ENCODE measurements around the gene ZSWIM1.
"Not testable (repeated sequence)": the region's sequence is repeated elsewhere in the genome, so short reads cannot be mapped to it uniquely, and the experiment has no call there.

ZSWIM1 gene

DNA sequence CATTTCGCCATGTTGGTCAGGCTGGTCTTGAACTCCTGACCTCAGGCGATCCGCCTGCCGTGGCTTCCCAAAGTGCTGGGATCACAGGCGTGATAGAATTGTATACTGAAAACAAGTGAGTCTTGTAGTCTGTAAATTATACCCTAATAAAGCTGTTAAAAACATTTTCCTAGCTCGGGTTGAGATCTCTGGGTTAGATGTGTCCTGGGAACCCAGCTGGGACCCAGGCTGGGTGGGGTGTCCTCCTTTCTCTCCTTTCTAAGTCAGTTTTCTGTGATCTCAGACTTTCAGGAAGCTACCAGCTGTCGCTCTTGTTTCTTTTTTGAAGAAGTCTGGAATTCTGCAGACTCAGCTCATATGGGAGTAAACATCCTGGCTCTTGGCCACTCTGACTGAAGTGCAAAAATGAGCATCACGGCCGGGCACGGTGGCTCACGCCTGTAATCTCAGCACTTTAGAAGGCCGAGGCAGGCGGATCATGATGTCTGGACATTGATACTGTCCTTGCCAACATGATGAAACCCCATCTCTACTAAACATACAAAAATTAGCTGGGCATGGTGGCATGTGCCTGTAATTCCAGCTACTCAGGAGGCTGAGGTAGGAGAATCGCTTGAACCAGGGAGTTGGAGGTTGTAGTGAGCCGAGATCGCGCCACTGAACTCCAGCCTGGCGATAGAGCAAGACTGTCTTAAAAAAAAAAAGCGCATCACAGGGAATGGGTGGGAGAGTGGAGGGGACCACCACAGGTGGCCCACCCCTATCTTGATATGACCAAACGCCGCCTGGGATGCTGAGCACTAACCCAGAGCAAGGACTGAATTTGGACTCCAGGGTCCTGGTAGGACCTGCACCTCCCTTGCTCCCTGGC lies 43.6 kb downstream of the ZSWIM1 start:
- DNase-seq (ENCODE audit: low read depth), result peak; percentile 64
- H3K4me3 ChIP-seq (replicated peaks; ENCODE audit: low read depth, low read length), result no peak overlapping the region

DNA sequence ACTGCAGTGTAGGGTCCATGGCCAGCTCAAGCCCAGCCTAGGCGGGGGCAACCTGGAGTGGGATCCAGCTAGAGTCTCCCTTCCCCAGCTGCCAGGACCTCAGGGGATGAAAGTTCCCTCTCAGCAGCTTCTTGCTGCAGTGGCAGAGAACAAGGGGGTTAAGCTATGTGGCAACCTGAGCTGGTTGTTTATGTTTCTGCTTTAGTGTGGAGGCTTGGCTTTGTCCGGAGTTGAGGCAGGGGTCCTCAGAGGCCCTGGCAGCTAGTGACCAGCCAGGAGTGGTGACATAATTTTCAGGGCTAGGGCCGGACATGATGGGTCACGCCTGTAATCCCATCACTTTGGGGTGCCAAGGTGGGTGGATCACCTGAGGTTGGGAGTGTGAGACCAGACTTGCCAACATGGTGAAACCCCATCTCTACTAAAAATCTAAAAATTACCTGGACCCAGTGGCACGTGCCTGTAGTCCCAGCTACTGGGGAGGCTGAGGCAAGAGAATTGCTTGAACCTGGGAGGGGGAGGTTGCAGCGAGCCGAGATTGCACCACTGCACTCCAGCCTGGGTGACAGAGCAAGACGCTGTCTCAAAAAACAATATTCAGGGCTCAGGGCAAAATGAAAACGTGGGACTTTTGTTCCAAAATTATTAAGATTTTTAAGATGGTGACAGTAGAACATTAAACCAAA lies 44.9 kb downstream of the ZSWIM1 start:
- H3K4me3 ChIP-seq (replicated peaks; ENCODE audit: low read depth, low read length), result no peak overlapping the region
- TF ChIP-seq, protein P1, sequence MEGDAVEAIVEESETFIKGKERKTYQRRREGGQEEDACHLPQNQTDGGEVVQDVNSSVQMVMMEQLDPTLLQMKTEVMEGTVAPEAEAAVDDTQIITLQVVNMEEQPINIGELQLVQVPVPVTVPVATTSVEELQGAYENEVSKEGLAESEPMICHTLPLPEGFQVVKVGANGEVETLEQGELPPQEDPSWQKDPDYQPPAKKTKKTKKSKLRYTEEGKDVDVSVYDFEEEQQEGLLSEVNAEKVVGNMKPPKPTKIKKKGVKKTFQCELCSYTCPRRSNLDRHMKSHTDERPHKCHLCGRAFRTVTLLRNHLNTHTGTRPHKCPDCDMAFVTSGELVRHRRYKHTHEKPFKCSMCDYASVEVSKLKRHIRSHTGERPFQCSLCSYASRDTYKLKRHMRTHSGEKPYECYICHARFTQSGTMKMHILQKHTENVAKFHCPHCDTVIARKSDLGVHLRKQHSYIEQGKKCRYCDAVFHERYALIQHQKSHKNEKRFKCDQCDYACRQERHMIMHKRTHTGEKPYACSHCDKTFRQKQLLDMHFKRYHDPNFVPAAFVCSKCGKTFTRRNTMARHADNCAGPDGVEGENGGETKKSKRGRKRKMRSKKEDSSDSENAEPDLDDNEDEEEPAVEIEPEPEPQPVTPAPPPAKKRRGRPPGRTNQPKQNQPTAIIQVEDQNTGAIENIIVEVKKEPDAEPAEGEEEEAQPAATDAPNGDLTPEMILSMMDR (IDR thresholded peaks at IDR 0.05; ENCODE audit: low read length, missing control alignments), result no peak
- no peak for DNase-seq (ENCODE audit: low read depth)

More for the DNA sequence above, 43.6 kb downstream of the ZSWIM1 start:
- TF ChIP-seq, protein P1 (IDR thresholded peaks at IDR 0.05; ENCODE audit: low read length, missing control alignments), result no peak

DNA sequence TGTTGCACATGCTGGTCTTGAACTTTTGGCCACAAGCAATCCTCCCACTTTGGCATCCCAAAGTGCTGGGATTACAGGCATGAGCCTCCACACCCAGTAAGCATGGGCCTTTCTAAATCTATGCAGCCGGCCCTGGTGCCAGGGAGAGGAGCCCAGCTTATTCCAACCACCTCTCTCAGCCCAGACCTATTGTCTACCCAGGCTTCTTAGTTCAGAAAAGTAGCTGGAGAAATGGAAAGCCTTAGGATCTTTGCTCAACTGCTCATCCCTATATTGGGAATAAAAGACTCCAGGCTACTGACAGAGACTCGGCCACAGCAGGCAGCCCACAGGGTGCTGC lies 45.7 kb downstream of the ZSWIM1 start:
- H3K4me3 ChIP-seq (replicated peaks; ENCODE audit: low read depth, low read length), result no peak overlapping the region
- no peak for DNase-seq (ENCODE audit: low read depth)
- TF ChIP-seq, protein P1 (IDR thresholded peaks at IDR 0.05; ENCODE audit: low read length, missing control alignments), result no peak

DNA sequence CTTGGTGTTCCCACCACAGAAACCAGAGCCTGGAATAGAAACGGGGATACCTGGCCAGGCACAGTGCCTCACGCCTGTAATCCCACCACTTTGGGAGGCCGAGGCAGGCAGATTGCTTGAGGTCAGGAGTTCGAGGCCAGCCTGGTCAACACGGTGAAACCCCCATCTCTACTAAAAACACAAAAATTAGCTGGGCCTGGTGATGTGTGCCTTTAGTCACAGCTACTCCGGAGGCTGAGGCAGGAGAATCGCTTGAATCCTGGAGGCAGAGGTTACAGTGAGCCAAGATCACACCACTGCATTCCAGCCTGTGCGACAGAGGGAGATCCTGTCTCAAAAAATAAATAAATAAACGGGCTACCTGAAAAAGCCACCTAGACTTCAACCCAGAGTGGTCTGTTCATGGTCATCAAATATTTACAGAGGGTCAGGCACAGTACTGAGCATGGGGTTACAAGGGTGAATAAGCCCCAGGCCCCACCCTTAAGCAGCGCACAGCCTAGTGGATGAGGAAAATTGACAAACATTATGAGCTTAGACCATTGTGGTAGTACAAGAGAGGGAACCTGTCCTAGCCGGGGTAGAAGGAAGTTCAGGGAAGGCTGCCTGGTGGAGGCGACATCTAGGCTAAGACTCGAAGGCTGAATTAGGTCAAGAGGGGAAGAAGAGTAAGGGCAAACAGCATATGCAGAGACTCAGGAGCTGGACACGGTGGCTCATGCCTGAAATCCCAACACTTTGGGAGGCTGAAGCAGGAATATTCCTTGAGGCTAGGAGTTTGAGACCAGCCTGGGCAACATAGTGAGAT lies 46.2 kb downstream of the ZSWIM1 start:
- DNase-seq (ENCODE audit: low read depth), result no peak
- TF ChIP-seq, protein P1 (IDR thresholded peaks at IDR 0.05; ENCODE audit: low read length, missing control alignments), result no peak
- no peak overlapping the region for H3K4me3 ChIP-seq (replicated peaks; ENCODE audit: low read depth, low read length)

DNA sequence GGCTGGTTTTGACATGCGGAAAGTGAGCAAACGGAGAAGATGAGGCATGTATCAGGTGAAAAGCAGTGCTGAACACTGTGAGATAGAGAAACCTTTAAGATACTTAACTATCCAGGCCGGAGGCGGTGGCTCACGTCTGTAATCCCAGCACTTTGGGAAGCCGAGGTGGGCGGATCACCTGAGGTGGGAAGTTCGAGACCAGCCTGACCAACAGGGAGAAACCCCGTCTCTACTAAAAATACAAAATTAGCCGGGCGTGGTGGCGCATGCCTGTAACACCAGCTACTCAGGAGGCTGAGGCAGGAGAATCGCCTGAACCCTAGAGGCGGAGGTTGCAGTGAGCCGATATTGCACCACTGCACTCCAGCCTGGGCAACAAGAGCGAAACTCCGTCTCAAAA lies 50.7 kb downstream of the ZSWIM1 start:
- not testable (repeated sequence) for DNase-seq (ENCODE audit: low read depth); H3K4me3 ChIP-seq (replicated peaks; ENCODE audit: low read depth, low read length)

DNA sequence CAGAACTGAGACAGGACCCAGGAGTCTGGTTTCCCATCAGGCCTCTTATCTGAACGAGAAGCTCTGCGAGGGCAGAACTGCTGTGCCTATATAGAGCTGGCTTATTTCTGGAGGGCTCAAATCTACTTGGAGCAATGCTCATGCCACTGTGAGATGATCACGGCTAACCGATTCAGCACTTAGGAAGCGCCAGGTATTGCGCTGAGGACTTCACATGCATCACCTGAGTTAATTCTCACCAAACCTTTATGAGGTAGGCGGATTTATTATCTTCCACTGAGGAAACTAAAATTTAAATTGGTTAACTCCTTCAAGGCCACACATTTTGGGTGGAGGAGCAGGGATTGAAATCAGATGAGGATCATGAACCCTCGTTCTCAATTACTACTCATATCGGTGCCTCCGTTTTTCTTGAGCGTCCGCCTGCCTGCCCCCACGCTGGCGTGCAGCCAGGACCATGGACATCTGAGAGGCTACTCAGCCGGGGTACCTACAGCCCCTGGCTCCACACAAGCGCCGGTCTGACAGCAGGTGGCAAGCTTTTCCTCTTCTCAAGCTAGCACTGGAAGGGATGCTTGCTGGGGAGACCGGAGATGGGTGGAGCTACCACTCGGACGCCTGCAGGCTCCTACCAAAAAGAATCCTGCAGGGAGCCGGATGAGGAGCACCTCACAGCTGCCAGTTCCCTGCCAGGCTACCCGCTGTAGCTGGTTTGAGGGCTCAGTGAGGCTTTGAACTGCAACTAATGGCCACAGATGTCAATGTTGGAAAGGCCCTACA lies 52.4 kb downstream of the ZSWIM1 start:
- DNase-seq (ENCODE audit: low read depth), result peak; percentile 74
- peak overlapping the region; percentile 97 for H3K4me3 ChIP-seq (replicated peaks; ENCODE audit: low read depth, low read length)
- TF ChIP-seq, protein P1 (IDR thresholded peaks at IDR 0.05; ENCODE audit: low read length, missing control alignments), result peak; percentile 26
